Neuronal stem cell (in vitro differentiated cells): Measurements from ENCODE around the gene RGS5.
"Not testable (repeated sequence)": the region's sequence is repeated elsewhere in the genome, so short reads cannot be mapped to it uniquely, and the experiment has no call there.

ENCODE experiments used
- DNase-seq: peaks from one replicate; pipeline ENCODE4 v3.0.0-alpha.2; 2013; ENCODE audit warnings: low spot score
- H2AFZ ChIP-seq: one replicate; pipeline ENCODE4 v1.6.1; 2013; ENCODE audit warnings: mild to moderate bottlenecking, low read length, inconsistent platforms
- H2AK5ac ChIP-seq: 2 replicates; pipeline ENCODE4 v1.6.1; 2013; ENCODE audit warnings: low read depth, mild to moderate bottlenecking, inconsistent platforms, low read length, moderate library complexity, mixed read lengths
- H2BK120ac ChIP-seq: 2 replicates; pipeline ENCODE4 v1.6.1; 2013; ENCODE audit warnings: low read depth, mild to moderate bottlenecking, inconsistent platforms, low read length, moderate library complexity, mixed read lengths
- H2BK12ac ChIP-seq: one replicate; pipeline ENCODE4 v1.6.1; 2013; ENCODE audit warnings: low read length, inconsistent platforms
- H2BK15ac ChIP-seq: 2 replicates; pipeline ENCODE4 v1.6.1; 2013; ENCODE audit warnings: mild to moderate bottlenecking, low read length, inconsistent platforms, mixed read lengths
- H2BK5ac ChIP-seq: one replicate; pipeline ENCODE4 v1.6.1; 2013; ENCODE audit warnings: inconsistent platforms, mild to moderate bottlenecking, low read length, moderate library complexity
- H3K14ac ChIP-seq: one replicate; pipeline ENCODE4 v1.6.1; 2013; ENCODE audit warnings: low read length, inconsistent platforms
- H3K18ac ChIP-seq: 2 replicates; pipeline ENCODE4 v1.6.1; 2013; ENCODE audit warnings: low read length, inconsistent platforms
- H3K23ac ChIP-seq: 2 replicates; pipeline ENCODE4 v1.6.1; 2013; ENCODE audit warnings: low read depth, mild to moderate bottlenecking, mixed read lengths, low read length, inconsistent platforms; ENCODE audit not compliant: poor library complexity
- H3K27ac ChIP-seq: replicated peaks from 3 replicates; pipeline ENCODE4 v1.5.1; 2013; ENCODE audit warnings: low read length, inconsistent platforms
- H3K27me3 ChIP-seq, 3 experiments: 2 replicates each; pipeline ENCODE4 v1.6.1; 2013; ENCODE audit warnings: low read length in 3 of 3, mild to moderate bottlenecking in 2 of 3, inconsistent platforms in 1 of 3, low read depth in 1 of 3, mixed read lengths in 1 of 3, moderate library complexity in 1 of 3; ENCODE audit not compliant: control insufficient read depth in 3 of 3, insufficient read depth in 3 of 3
- H3K36me3 ChIP-seq, 2 donors: replicated peaks in 1 of 2; 2 replicates each; pipeline ENCODE4 v1.6.1; 2013; ENCODE audit warnings: low read length in 2 of 2; ENCODE audit not compliant: control insufficient read depth in 2 of 2, insufficient read depth in 2 of 2
- H3K4ac ChIP-seq: 2 replicates; pipeline ENCODE4 v1.6.1; 2013; ENCODE audit warnings: inconsistent platforms, mild to moderate bottlenecking, low read length, moderate library complexity
- H3K4me1 ChIP-seq, 2 donors: 1 replicate in 1 of 2; 2 replicates in 1 of 2; pipeline ENCODE4 v1.6.1; 2013; ENCODE audit warnings: low read length in 2 of 2, low read depth in 1 of 2; ENCODE audit not compliant: control insufficient read depth in 2 of 2, insufficient read depth in 1 of 2
- H3K4me2 ChIP-seq: one replicate; pipeline ENCODE4 v1.6.1; 2013; ENCODE audit warnings: mild to moderate bottlenecking, low read length, inconsistent platforms; ENCODE audit not compliant: insufficient read depth, poor library complexity, severe bottlenecking
- H3K4me3 ChIP-seq, 2 donors: 2 replicates each; pipeline ENCODE4 v1.5.1; 2013; ENCODE audit warnings: low read length in 2 of 2, mild to moderate bottlenecking in 2 of 2, inconsistent platforms in 1 of 2, moderate library complexity in 1 of 2
- H3K79me1 ChIP-seq: one replicate; pipeline ENCODE4 v1.6.1; 2013; ENCODE audit warnings: low read depth, mild to moderate bottlenecking, inconsistent platforms, low read length, moderate library complexity
- H3K9ac ChIP-seq: one replicate; pipeline ENCODE4 v1.6.1; 2013; ENCODE audit warnings: mild to moderate bottlenecking, low read depth, low read length, inconsistent platforms; ENCODE audit not compliant: poor library complexity
- H3K9me3 ChIP-seq, 2 donors: replicated peaks in 1 of 2; 2 replicates each; pipeline versions ENCODE3 to v1.6.1; 2013; ENCODE audit warnings: low read length in 2 of 2, mild to moderate bottlenecking in 2 of 2, inconsistent platforms in 1 of 2, low read depth in 1 of 2, mixed read lengths in 1 of 2, moderate library complexity in 1 of 2; ENCODE audit not compliant: control insufficient read depth in 2 of 2, insufficient read depth in 1 of 2
- H4K8ac ChIP-seq: one replicate; pipeline ENCODE4 v1.6.1; 2013; ENCODE audit warnings: low read depth, mild to moderate bottlenecking, inconsistent platforms, low read length, moderate library complexity
- H4K91ac ChIP-seq: one replicate; pipeline ENCODE4 v1.6.1; 2013; ENCODE audit warnings: low read length, low read depth, mild to moderate bottlenecking, inconsistent platforms; ENCODE audit not compliant: poor library complexity
- WGBS, 2 donors: extraction: QIAGEN DNeasy Blood & Tissue Kit; methylation state at CpG; one replicate each; pipeline ENCODE4 v1.1.7; 2013; ENCODE audit warnings: missing lambda C conversion rate in 2 of 2, mixed read lengths in 1 of 2; ENCODE audit not compliant: insufficient read length in 2 of 2, insufficient replicate concordance in 1 of 2; ENCODE audit errors: extremely low coverage in 2 of 2; 5-methylcytosine and 5-hydroxymethylcytosine counted together

The RGS5 gene

GRCh38 chr1:163230827-163231226 lies 28.1 kb upstream of the RGS5 start:
- Histone ChIP-seq H3K4me3 (no peak overlapping the region), H2BK5ac (no peak overlapping the region), H3K27ac (no peak overlapping the region), H3K18ac (no peak overlapping the region), H2BK12ac (no peak overlapping the region), H4K91ac (no peak overlapping the region), H4K8ac (no peak overlapping the region), H3K79me1 (no peaks in the 10 kb centered on the region), H3K4ac (no peak overlapping the region), H3K14ac (no peak overlapping the region), H3K9me3 (no peaks in the 10 kb centered on the region), H2AFZ (no peak overlapping the region), H3K27me3 (no peaks in the 10 kb centered on the region), H3K4me2 (no peak overlapping the region), H3K36me3 (no peaks in the 10 kb centered on the region), H2AK5ac (no peak overlapping the region), H3K4me1 (no peaks in the 10 kb centered on the region), H2BK120ac (no peak overlapping the region), H3K23ac (no peak overlapping the region), H3K9ac (no peak overlapping the region), H2BK15ac (no peak overlapping the region)
- WGBS, 2 donors, result no CpG with 5 or more reads among the region's 3 CpGs
- no peak for DNase-seq

GRCh38 chr1:163228271-163228670 lies 25.6 kb upstream of the RGS5 start:
- H2BK15ac ChIP-seq, H2AK5ac ChIP-seq, H3K23ac ChIP-seq, H4K91ac ChIP-seq, H3K79me1 ChIP-seq, H2BK12ac ChIP-seq, H3K4me3 ChIP-seq, H3K4me1 ChIP-seq, H3K4ac ChIP-seq, H3K18ac ChIP-seq, DNase-seq, H3K36me3 ChIP-seq, H3K27ac ChIP-seq, H3K4me2 ChIP-seq, H3K27me3 ChIP-seq, H3K9ac ChIP-seq, H3K14ac ChIP-seq, H3K9me3 ChIP-seq, H2BK5ac ChIP-seq, H2AFZ ChIP-seq, H2BK120ac ChIP-seq, H4K8ac ChIP-seq: not testable (repeated sequence)
- WGBS, 2 donors, result no CpG with 5 or more reads among the region's 3 CpGs

GRCh38 chr1:163227126-163227525 lies 24.4 kb upstream of the RGS5 start:
- Histone ChIP-seq H2BK12ac (no peak overlapping the region), H3K4ac (no peak overlapping the region), H3K4me1 (no peaks in the 10 kb centered on the region), H3K23ac (no peak overlapping the region), H3K9ac (no peak overlapping the region), H2BK15ac (no peak overlapping the region), H3K14ac (no peak overlapping the region), H4K8ac (no peak overlapping the region), H2AFZ (no peak overlapping the region), H3K18ac (no peak overlapping the region), H3K4me3 (no peak overlapping the region), H4K91ac (no peak overlapping the region), H2BK120ac (no peak overlapping the region), H3K79me1 (no peaks in the 10 kb centered on the region), H3K36me3 (no peaks in the 10 kb centered on the region), H3K27ac (no peak overlapping the region), H3K4me2 (no peak overlapping the region), H2AK5ac (no peak overlapping the region), H2BK5ac (no peak overlapping the region), H3K9me3 (no peaks in the 10 kb centered on the region), H3K27me3 (no peaks in the 10 kb centered on the region)
- DNase-seq, result no peak
- no CpG with 5 or more reads among the region's 1 CpG for WGBS, 2 donors

GRCh38 chr1:163213626-163214025 lies 10.9 kb upstream of the RGS5 start:
- no peak overlapping the region for H3K4me3 ChIP-seq
- no peak overlapping the region for H2BK12ac ChIP-seq
- no peak for DNase-seq
- H2BK5ac ChIP-seq, result no peak overlapping the region
- H2BK120ac ChIP-seq, result no peak overlapping the region
- H3K79me1 ChIP-seq, result no peaks in the 10 kb centered on the region
- no peak overlapping the region for H2AFZ ChIP-seq
- H3K27ac ChIP-seq, result no peak overlapping the region
- no peak overlapping the region for H3K18ac ChIP-seq
- WGBS, 2 donors, result no CpG with 5 or more reads among the region's 4 CpGs
- H3K4ac ChIP-seq, result no peak overlapping the region
- H3K23ac ChIP-seq, result no peak overlapping the region
- no peak overlapping the region for H3K9ac ChIP-seq
- no peak overlapping the region for H3K14ac ChIP-seq
- H3K36me3 ChIP-seq, result no peaks in the 10 kb centered on the region
- H3K4me1 ChIP-seq, result no peaks in the 10 kb centered on the region
- no peak overlapping the region for H3K4me2 ChIP-seq
- no peak overlapping the region for H4K8ac ChIP-seq
- no peaks in the 10 kb centered on the region for H3K27me3 ChIP-seq
- H3K9me3 ChIP-seq, result no peaks in the 10 kb centered on the region
- no peak overlapping the region for H2BK15ac ChIP-seq
- H4K91ac ChIP-seq, result no peak overlapping the region
- H2AK5ac ChIP-seq, result no peak overlapping the region
